IPS-NIHi11 (cell line): Measurements from ENCODE around the gene SGCG.
"Not testable (repeated sequence)": the region's sequence is repeated elsewhere in the genome, so short reads cannot be mapped to it uniquely, and the experiment has no call there.

ENCODE experiments used
- DNase-seq: peaks from one replicate; pipeline ENCODE4 v3.0.0; 2012; ENCODE audit warnings: mixed read lengths, low spot score

SGCG gene

GRCh38 chr13:23180711-23181110 is at the start of gene SGCG:
TSS of gene SGCG (plus strand) at chr13:23180979. CDS start at chr13:23203695, 22,716 bp downstream.
- no peak for DNase-seq

GRCh38 chr13:23134542-23134941 is 46.2 kb upstream of the SGCG start:
- no peak for DNase-seq

GRCh38 chr13:23140492-23140891 is 40.3 kb upstream of the SGCG start:
- no peak for DNase-seq

GRCh38 chr13:23141964-23142363 is 38.8 kb upstream of the SGCG start:
- DNase-seq, result no peak

GRCh38 chr13:23142607-23143006 is 38.2 kb upstream of the SGCG start:
- DNase-seq, result not testable (repeated sequence)

- DNase-seq, result no peak
Observed at GRCh38 chr13:23144431-23144830, 36.3 kb upstream of the SGCG start.

GRCh38 chr13:23146006-23146405 is 34.8 kb upstream of the SGCG start:
- no peak for DNase-seq

GRCh38 chr13:23146811-23147625 is 33.8 kb upstream of the SGCG start:
- no peak for DNase-seq

- no peak for DNase-seq
Observed at GRCh38 chr13:23147827-23148226, 33.0 kb upstream of the SGCG start.

- DNase-seq, result no peak
Observed at GRCh38 chr13:23157781-23158180, 23.0 kb upstream of the SGCG start.

GRCh38 chr13:23159205-23159759 is 21.5 kb upstream of the SGCG start:
- peak; percentile 79 for DNase-seq

- DNase-seq, result peak; percentile 71
Observed at GRCh38 chr13:23159760-23160637, 20.8 kb upstream of the SGCG start.

GRCh38 chr13:23160638-23161480 is 19.9 kb upstream of the SGCG start:
- no peak for DNase-seq

- DNase-seq, result no peak
Observed at GRCh38 chr13:23161481-23161825, 19.3 kb upstream of the SGCG start.

- no peak for DNase-seq
Observed at GRCh38 chr13:23175920-23176319, 4.9 kb upstream of the SGCG start.

GRCh38 chr13:23182142-23182541 is 1.4 kb downstream of the SGCG start:
- DNase-seq, result no peak

- no peak for DNase-seq
Observed at GRCh38 chr13:23183292-23183691, 2.5 kb downstream of the SGCG start.

- DNase-seq, result no peak
Observed at GRCh38 chr13:23185542-23185941, 4.8 kb downstream of the SGCG start.

- DNase-seq, result no peak
Observed at GRCh38 chr13:23201870-23202269, 21.1 kb downstream of the SGCG start.

GRCh38 chr13:23202383-23202782 is 21.6 kb downstream of the SGCG start:
- DNase-seq, result no peak

- DNase-seq, result no peak
Observed at GRCh38 chr13:23203516-23203915, 22.7 kb downstream of the SGCG start.

- DNase-seq, result no peak
Observed at GRCh38 chr13:23205807-23206206, 25.0 kb downstream of the SGCG start.
